Melanocyte of skin (primary cell): ENCODE measurements around the gene RELCH. TPM values are rescaled to one million over a fixed set of nuclear protein-coding genes. Genes with fewer than 3 reads are reported as not detected.

Experiments
- small RNA-seq, 2 donors: library from RNA; depleted of rRNA; stranded (forward); fragments of <200 nt; gene quantifications; one replicate each; pipeline ENCODE3, GENCODE V24; 2012
- total RNA-seq, 2 donors: library from RNA; depleted of rRNA; stranded (reverse); fragments of >200 nt; gene quantifications; 2 replicates each; pipeline ENCODE4 v1.2.3, GENCODE V29; 2012

Gene RELCH
- 10 to 100 TPM; 33.3 to 37.5 TPM for total RNA-seq

GRCh38 chr18:62186774-62187542, at the start of gene RELCH, which contains the start of gene PIGN:
RELCH (plus strand) TSS chr18:62187255; CDS start chr18:62187506, 251 bp downstream.
PIGN (minus strand) TSS chr18:62187056; CDS start chr18:62161353, 25,703 bp downstream.

GRCh38 chr18:62324917-62325805, 138.1 kb downstream of the RELCH start, which contains the start of gene TNFRSF11A:
TNFRSF11A (plus strand) TSS chr18:62325310; CDS start chr18:62325353, 43 bp downstream.

Small RNA genes within 50 kb of the gene (small RNA-seq; reads per million reads assigned to genes)
- 0 reads per million in 2 donors for gene RF00019

Other genes with a start within 250 kb of the RELCH start
- 10 to 100 TPM; 23.7 to 32.6 TPM for gene PIGN, start 199 bp upstream of the RELCH start, total RNA-seq
- gene TNFRSF11A, start 138.1 kb downstream of the RELCH start, total RNA-seq, result 1 to 10 TPM in 1 of 2 donors, under 1 TPM in 1; 0.34 to 1.7 TPM